Subcutaneous adipose tissue (tissue), 4 donors: Measurements from ENCODE around the gene OR5M10. TPM values are rescaled to one million over a fixed set of nuclear protein-coding genes. Genes with fewer than 3 reads are reported as not detected.

ENCODE experiments used
- total RNA-seq, 4 donors: library from RNA; depleted of rRNA; stranded (reverse); fragments of >200 nt; gene quantifications; one replicate each; pipeline ENCODE4 v1.1.0, GENCODE V29; 2016
- TF ChIP-seq, protein P1 (sequence below): fragments of 450-650 bp; IDR thresholded peaks from one replicate; pipeline ENCODE4 v1.5.1; 2016; ENCODE audit warnings: low read depth, mild to moderate bottlenecking, control low read depth, antibody characterized with exemption, moderate library complexity

OR5M10 gene
- not detected for total RNA-seq

- TF ChIP-seq, protein P1, sequence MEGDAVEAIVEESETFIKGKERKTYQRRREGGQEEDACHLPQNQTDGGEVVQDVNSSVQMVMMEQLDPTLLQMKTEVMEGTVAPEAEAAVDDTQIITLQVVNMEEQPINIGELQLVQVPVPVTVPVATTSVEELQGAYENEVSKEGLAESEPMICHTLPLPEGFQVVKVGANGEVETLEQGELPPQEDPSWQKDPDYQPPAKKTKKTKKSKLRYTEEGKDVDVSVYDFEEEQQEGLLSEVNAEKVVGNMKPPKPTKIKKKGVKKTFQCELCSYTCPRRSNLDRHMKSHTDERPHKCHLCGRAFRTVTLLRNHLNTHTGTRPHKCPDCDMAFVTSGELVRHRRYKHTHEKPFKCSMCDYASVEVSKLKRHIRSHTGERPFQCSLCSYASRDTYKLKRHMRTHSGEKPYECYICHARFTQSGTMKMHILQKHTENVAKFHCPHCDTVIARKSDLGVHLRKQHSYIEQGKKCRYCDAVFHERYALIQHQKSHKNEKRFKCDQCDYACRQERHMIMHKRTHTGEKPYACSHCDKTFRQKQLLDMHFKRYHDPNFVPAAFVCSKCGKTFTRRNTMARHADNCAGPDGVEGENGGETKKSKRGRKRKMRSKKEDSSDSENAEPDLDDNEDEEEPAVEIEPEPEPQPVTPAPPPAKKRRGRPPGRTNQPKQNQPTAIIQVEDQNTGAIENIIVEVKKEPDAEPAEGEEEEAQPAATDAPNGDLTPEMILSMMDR = no peak
Measured at GRCh38 chr11:56577621-56578020, at the start of gene OR5M10. TSS of gene OR5M10 (minus strand) at chr11:56577721. CDS start at chr11:56577721, 0 bp downstream.

- TF ChIP-seq, protein P1 = no peak
Measured at GRCh38 chr11:56625946-56626345, 48.4 kb upstream of the OR5M10 start.

GRCh38 chr11:56624661-56625110 lies 47.2 kb upstream of the OR5M10 start:
- TF ChIP-seq, protein P1 = no peak

GRCh38 chr11:56611174-56611573 lies 33.7 kb upstream of the OR5M10 start:
- TF ChIP-seq, protein P1 = no peak

GRCh38 chr11:56558574-56558973 lies 18.9 kb downstream of the OR5M10 start:
- TF ChIP-seq, protein P1 = no peak

DNA sequence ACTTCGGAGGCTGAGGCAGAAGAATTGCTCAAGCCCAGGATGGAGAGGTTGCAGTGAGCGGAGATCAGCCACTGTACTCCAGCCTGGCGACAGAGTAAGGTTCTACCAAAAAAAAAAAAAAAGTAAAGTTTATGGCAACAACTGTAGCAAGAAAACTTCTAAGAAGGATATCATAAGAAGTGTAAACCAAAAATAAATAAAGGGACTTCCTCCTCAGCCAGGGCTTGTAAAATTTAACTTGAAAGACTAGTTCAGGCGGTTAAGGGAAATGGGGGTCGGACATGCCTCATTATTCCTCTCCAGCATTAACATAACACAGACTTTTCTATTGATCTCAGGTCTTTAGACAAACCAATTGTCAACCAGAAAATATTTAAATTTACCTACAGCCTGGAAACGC lies 32.0 kb downstream of the OR5M10 start:
- TF ChIP-seq, protein P1 = no peak

DNA sequence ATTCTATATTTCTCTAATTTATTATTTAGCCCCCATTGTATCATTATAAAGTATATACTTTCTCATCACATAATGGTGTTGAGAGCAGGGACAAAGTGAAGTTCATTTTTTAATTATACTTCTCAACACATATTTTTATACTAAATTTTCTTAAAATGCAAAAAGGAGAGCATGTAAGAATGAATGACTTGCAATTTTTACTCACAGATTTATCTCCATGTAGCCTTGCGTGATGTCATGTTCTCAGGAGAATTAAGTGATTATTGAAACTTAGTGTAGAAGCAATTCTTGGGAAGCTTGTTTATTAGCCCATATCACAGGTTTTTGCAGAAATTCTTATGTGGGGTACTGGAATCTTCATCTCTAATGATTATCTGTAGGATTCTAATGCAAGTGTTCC lies 33.8 kb downstream of the OR5M10 start:
- TF ChIP-seq, protein P1 = no peak
